ENCODE results near the gene RPS6KB2. TPM values are rescaled to one million over a fixed set of nuclear protein-coding genes. Genes with fewer than 3 reads are reported as not detected.
A peak's percentile ranks its signal among the peaks of the same experiment; 100 is the strongest.

The RPS6KB2 gene
- total RNA-seq, 2 experiments from 2014 or later = 57.4 to 57.5 TPM

- intact Hi-C loops (cut with micrococcal nuclease) = no loop called here
- peaks cover 14% of the 10 kb centered on the region for H3K36me3 Mint-ChIP-seq
- H3K4me1 Mint-ChIP-seq (ENCODE audit: low read depth) = peaks cover 73% of the 10 kb centered on the region
- no peak for DNase-seq
- no peak overlapping the region for H3K4me3 Mint-ChIP-seq
- POLR2A ChIA-PET = interaction anchor here (0.6 to 2.8 kb wide), 7 partner anchors 10 to 72 kb away, joined by 3 to 19 read pairs (median 4); partner anchors contain the start of genes POLD4, PPP1CA, PTPRCAP and RPS6KB2
- no peaks in the 10 kb centered on the region for H3K27me3 Mint-ChIP-seq
- peak overlapping the region; percentile 90 for H3K27ac Mint-ChIP-seq
- CTCF ChIA-PET = interaction anchor here (1.0 to 1.4 kb wide), 4 partner anchors 11 to 27 kb away, joined by 3 to 4 read pairs (median 4); partner anchors contain the start of gene PPP1CA
- H3K9me3 Mint-ChIP-seq = no peaks in the 10 kb centered on the region
These were observed 15.7 kb upstream of the RPS6KB2 start for GRCh38 chr11:67412495-67413179.

- CTCF ChIA-PET = interaction anchor here (0.6 to 1.4 kb wide), 4 partner anchors 12 to 55 kb away, joined by 3 to 4 read pairs (median 3); partner anchors contain the start of gene PPP1CA
- H3K9me3 Mint-ChIP-seq = no peaks in the 10 kb centered on the region
- peak overlapping the region; percentile 6 for H3K27ac Mint-ChIP-seq
- peaks cover 73% of the 10 kb centered on the region for H3K4me1 Mint-ChIP-seq (ENCODE audit: low read depth)
- H3K27me3 Mint-ChIP-seq = no peaks in the 10 kb centered on the region
- no peak for DNase-seq
- POLR2A ChIA-PET = interaction anchor here (0.6 to 2.8 kb wide), 6 partner anchors 10 to 71 kb away, joined by 3 to 19 read pairs (median 4); partner anchors contain the start of genes PPP1CA, PTPRCAP and TBC1D10C
- H3K4me3 Mint-ChIP-seq = no peak overlapping the region
- intact Hi-C loops (cut with micrococcal nuclease) = no loop called here
- H3K36me3 Mint-ChIP-seq = peaks cover 10% of the 10 kb centered on the region
These were observed 14.9 kb upstream of the RPS6KB2 start for GRCh38 chr11:67413266-67413849.

GRCh38 chr11:67415501-67416304 lies 12.6 kb upstream of the RPS6KB2 start, which contains the start of gene CARNS1:
CARNS1 (plus strand) TSS chr11:67415678; CDS start chr11:67416200, 522 bp downstream.
- H3K4me1 Mint-ChIP-seq (ENCODE audit: low read depth) = peaks cover 67% of the 10 kb centered on the region
- no peak for DNase-seq

GRCh38 chr11:67416416-67417335 lies 11.6 kb upstream of the RPS6KB2 start:
- Mint-ChIP-seq H3K4me3 (peak overlapping the region; percentile 58), H3K27ac (peak overlapping the region; percentile 84), H3K27me3 (no peaks in the 10 kb centered on the region), H3K9me3 (no peaks in the 10 kb centered on the region), H3K36me3 (no peaks in the 10 kb centered on the region), H3K4me1 (ENCODE audit: low read depth) (peaks cover 62% of the 10 kb centered on the region)
- ChIA-PET POLR2A (interaction anchor here (0.7 to 1.9 kb wide), 3 partner anchors 12 to 20 kb away, joined by 3 to 8 read pairs (median 3); partner anchors contain the start of gene PTPRCAP), CTCF (interaction anchor here (1.1 to 1.2 kb wide), 3 partner anchors 15 to 25 kb away, joined by 3 to 7 read pairs (median 3); partner anchors contain the start of genes PPP1CA and RAD9A)
- DNase-seq = peak; percentile 76
- intact Hi-C loops (cut with micrococcal nuclease) = loop anchor here (1.0 kb wide), 1 partner anchor 90 kb away; no protein-coding TSS in a partner anchor

More at GRCh38 chr11:67415501-67416304, 12.6 kb upstream of the RPS6KB2 start, which contains the start of gene CARNS1:
- Mint-ChIP-seq H3K36me3 (no peaks in the 10 kb centered on the region), H3K27me3 (no peaks in the 10 kb centered on the region), H3K4me3 (peak within 1 kb of the TSS; percentile 66), H3K9me3 (no peaks in the 10 kb centered on the region), H3K27ac (peak within 1 kb of the TSS; percentile 84)
- ChIA-PET CTCF (interaction anchor here (0.6 to 1.2 kb wide), 2 partner anchors 12 to 14 kb away, joined by 3 to 7 read pairs; partner anchors contain the start of genes PPP1CA and TBC1D10C), POLR2A (interaction anchor here (0.9 to 1.9 kb wide), 2 partner anchors 11 to 24 kb away, joined by 3 to 8 read pairs; partner anchors contain the start of gene RAD9A)
- intact Hi-C loops (cut with micrococcal nuclease) = no loop called here

GRCh38 chr11:67417425-67417824 lies 10.9 kb upstream of the RPS6KB2 start:
- ChIA-PET CTCF (interaction anchor here (1.1 to 2.3 kb wide), 5 partner anchors 12 to 66 kb away, joined by 3 to 6 read pairs (median 3); partner anchors contain the start of genes PPP1CA and RAD9A), POLR2A (interaction anchor here (0.7 to 1.6 kb wide), 3 partner anchors 10 to 20 kb away, joined by 3 to 7 read pairs (median 3); partner anchors contain the start of gene PTPRCAP)
- Mint-ChIP-seq H3K4me1 (ENCODE audit: low read depth) (peaks cover 54% of the 10 kb centered on the region), H3K27me3 (no peaks in the 10 kb centered on the region), H3K36me3 (no peaks in the 10 kb centered on the region), H3K9me3 (no peaks in the 10 kb centered on the region), H3K27ac (peak overlapping the region; percentile 84), H3K4me3 (no peak overlapping the region)
- intact Hi-C loops (cut with micrococcal nuclease) = loop anchor here (1.0 kb wide), 1 partner anchor 89 kb away; no protein-coding TSS in a partner anchor
- no peak for DNase-seq

GRCh38 chr11:67418476-67419281 lies 9.6 kb upstream of the RPS6KB2 start:
- POLR2A ChIA-PET = interaction anchor here (0.8 to 1.6 kb wide), 8 partner anchors 10 to 66 kb away, joined by 3 to 11 read pairs (median 4); partner anchors contain the start of genes PPP1CA, RPS6KB2 and TBC1D10C
- DNase-seq = no peak
- peaks cover 43% of the 10 kb centered on the region for H3K4me1 Mint-ChIP-seq (ENCODE audit: low read depth)
- H3K27ac Mint-ChIP-seq = peak overlapping the region; percentile 45
- CTCF ChIA-PET = interaction anchor here (1.2 to 2.3 kb wide), 4 partner anchors 11 to 68 kb away, joined by 3 to 7 read pairs (median 5); partner anchors contain the start of gene PPP1CA
- peak overlapping the region; percentile 50 for H3K4me3 Mint-ChIP-seq
- intact Hi-C loops (cut with micrococcal nuclease) = no loop called here
- no peaks in the 10 kb centered on the region for H3K9me3 Mint-ChIP-seq
- no peaks in the 10 kb centered on the region for H3K27me3 Mint-ChIP-seq
- no peaks in the 10 kb centered on the region for H3K36me3 Mint-ChIP-seq

GRCh38 chr11:67419325-67420049 lies 8.8 kb upstream of the RPS6KB2 start:
- H3K27ac Mint-ChIP-seq = peak overlapping the region; percentile 51
- ChIA-PET CTCF (interaction anchor here (0.9 to 2.3 kb wide), 6 partner anchors 12 to 68 kb away, joined by 3 to 6 read pairs (median 4); no protein-coding TSS in a partner anchor), POLR2A (interaction anchor here (0.8 to 1.9 kb wide), 10 partner anchors 8 to 65 kb away, joined by 3 to 21 read pairs (median 5); partner anchors contain the start of genes PPP1CA, PTPRCAP, RPS6KB2 and TMEM134)
- intact Hi-C loops (cut with micrococcal nuclease) = loop anchor here (1.0 to 2.0 kb wide), 2 partner anchors 9 to 17 kb away; partner anchors contain the start of gene RPS6KB2
- no peaks in the 10 kb centered on the region for H3K9me3 Mint-ChIP-seq
- H3K4me3 Mint-ChIP-seq = peak overlapping the region; percentile 74
- H3K4me1 Mint-ChIP-seq (ENCODE audit: low read depth) = peaks cover 43% of the 10 kb centered on the region
- no peaks in the 10 kb centered on the region for H3K36me3 Mint-ChIP-seq
- no peak for DNase-seq
- H3K27me3 Mint-ChIP-seq = no peaks in the 10 kb centered on the region

- Mint-ChIP-seq H3K27me3 (no peaks in the 10 kb centered on the region), H3K4me3 (peak overlapping the region; percentile 74), H3K4me1 (ENCODE audit: low read depth) (peaks cover 42% of the 10 kb centered on the region), H3K36me3 (no peaks in the 10 kb centered on the region), H3K9me3 (no peaks in the 10 kb centered on the region), H3K27ac (peak overlapping the region; percentile 69)
- no peak for DNase-seq
- CTCF ChIA-PET = interaction anchor here (0.7 to 1.6 kb wide), 7 partner anchors 13 to 64 kb away, joined by 3 to 8 read pairs (median 3); partner anchors contain the start of genes PPP1CA and TBC1D10C
- intact Hi-C loops (cut with micrococcal nuclease) = loop anchor here (1.0 to 2.0 kb wide), 2 partner anchors 8 to 17 kb away; partner anchors contain the start of gene RPS6KB2
- POLR2A ChIA-PET = interaction anchor here (0.6 to 1.9 kb wide), 10 partner anchors 9 to 64 kb away, joined by 3 to 21 read pairs (median 6); partner anchors contain the start of genes CORO1B, PTPRCAP and TMEM134
These were observed 8.1 kb upstream of the RPS6KB2 start for GRCh38 chr11:67420147-67420645.
